GM21825 (cell line): ENCODE measurements around the gene LYAR.

Experiments
- ATAC-seq: cut with Tn5 transposase; IDR thresholded peaks from one replicate; pipeline ENCODE4 v1.9.1; 2021; ENCODE audit warnings: mild to moderate bottlenecking, moderate library complexity; ENCODE audit not compliant: unreplicated experiment

LYAR gene

GRCh38 chr4:4289941-4290850 lies at the start of gene LYAR, which contains the start of gene ZBTB49:
Gene LYAR, minus strand, starts transcription at chr4:4290154. Its CDS starts 6,412 bp downstream, at chr4:4283742.
Gene ZBTB49, plus strand, starts transcription at chr4:4290251. Its CDS starts 9,695 bp downstream, at chr4:4299946.
- peak; percentile 88 for ATAC-seq

GRCh38 chr4:4339504-4340085 lies 49.6 kb upstream of the LYAR start:
- no peak for ATAC-seq

GRCh38 chr4:4338210-4339001 lies 48.5 kb upstream of the LYAR start:
- ATAC-seq, result no peak

- ATAC-seq, result peak; percentile 68
Measured at GRCh38 chr4:4334798-4335520, 45.0 kb upstream of the LYAR start.

GRCh38 chr4:4333265-4333706 lies 43.3 kb upstream of the LYAR start:
- no peak for ATAC-seq

- no peak for ATAC-seq
Measured at GRCh38 chr4:4332529-4332928, 42.6 kb upstream of the LYAR start.

GRCh38 chr4:4330794-4331193 lies 40.8 kb upstream of the LYAR start:
- ATAC-seq, result no peak

GRCh38 chr4:4329496-4329895 lies 39.5 kb upstream of the LYAR start:
- no peak for ATAC-seq

- ATAC-seq, result no peak
Measured at GRCh38 chr4:4328840-4329239, 38.9 kb upstream of the LYAR start.

- no peak for ATAC-seq
Measured at GRCh38 chr4:4328206-4328605, 38.3 kb upstream of the LYAR start.

GRCh38 chr4:4327652-4328121 lies 37.7 kb upstream of the LYAR start:
- no peak for ATAC-seq

GRCh38 chr4:4326166-4326565 lies 36.2 kb upstream of the LYAR start:
- ATAC-seq, result no peak

GRCh38 chr4:4325321-4325720 lies 35.4 kb upstream of the LYAR start:
- no peak for ATAC-seq

- ATAC-seq, result no peak
Measured at GRCh38 chr4:4323705-4324534, 34.0 kb upstream of the LYAR start.

GRCh38 chr4:4321951-4322688 lies 32.2 kb upstream of the LYAR start:
- no peak for ATAC-seq

GRCh38 chr4:4320951-4321714 lies 31.2 kb upstream of the LYAR start:
- no peak for ATAC-seq

- no peak for ATAC-seq
Measured at GRCh38 chr4:4320528-4320927, 30.6 kb upstream of the LYAR start.
